ENCODE data around the gene ODAPH. TPM values are rescaled to one million over a fixed set of nuclear protein-coding genes. Genes with fewer than 3 reads are reported as not detected.
A peak's percentile ranks its signal among the peaks of the same experiment; 100 is the strongest.
"Not testable (repeated sequence)": the region's sequence is repeated elsewhere in the genome, so short reads cannot be mapped to it uniquely, and the experiment has no call there.

ODAPH gene
- not detected in 2 replicates for total RNA-seq
- long read RNA-seq: 0 reads

DNA sequence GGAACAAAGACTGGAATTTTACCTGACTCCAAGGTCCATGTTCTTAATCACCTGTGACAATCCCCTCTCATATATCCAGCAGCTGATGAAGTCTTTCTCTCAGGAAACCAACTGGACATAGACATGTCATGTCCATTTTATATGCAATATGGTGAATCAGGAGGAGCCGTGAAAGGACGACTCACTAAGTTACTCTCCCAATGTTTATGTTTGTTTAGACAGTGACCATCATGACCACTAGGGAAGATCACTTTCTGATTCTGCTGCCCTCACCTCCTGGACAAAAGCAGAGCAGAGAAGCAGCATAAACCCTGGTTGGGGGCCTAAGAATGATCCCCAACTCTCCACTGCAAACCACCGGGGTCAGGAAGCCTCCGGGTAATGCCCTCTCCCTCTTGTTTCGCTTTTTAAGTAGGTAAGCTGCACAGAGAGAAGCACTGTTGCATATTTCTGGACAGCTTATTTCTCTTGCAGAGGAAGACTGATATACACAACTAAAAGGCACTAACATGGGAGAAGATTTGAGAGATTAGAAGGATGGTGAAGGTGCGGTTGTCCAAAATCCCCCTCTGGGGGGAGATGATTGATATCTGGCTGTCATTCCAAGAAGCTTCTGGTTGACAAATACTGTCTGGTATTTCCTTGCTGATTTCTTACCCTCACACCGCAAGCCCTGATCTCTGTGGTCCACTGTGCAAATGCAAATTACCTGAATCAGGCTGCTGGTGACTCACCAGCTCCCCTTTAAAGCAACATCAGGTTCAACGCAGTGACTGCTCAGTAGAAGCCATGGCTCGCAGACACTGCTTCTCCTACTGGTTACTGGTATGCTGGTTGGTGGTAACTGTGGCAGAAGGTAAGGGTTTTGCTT, at the start of gene ODAPH:
Gene ODAPH (plus strand): TSS at position 773 of the 871 bp plus-strand sequence. CDS start 17 bp downstream, at position 790.
- Mint-ChIP-seq H3K27ac (no peak within 1 kb of the TSS), H3K36me3 (ENCODE audit: insufficient read depth) (no peaks in the 10 kb centered on the region), H3K27me3 (peaks cover 12% of the 10 kb centered on the region), H3K9me3 (ENCODE audit: low read depth) (no peaks in the 10 kb centered on the region), H3K4me1 (ENCODE audit: low read depth) (peaks cover 7% of the 10 kb centered on the region), H3K4me3 (ENCODE audit: low read depth) (no peak within 1 kb of the TSS)
- TF ChIP-seq, protein P1, sequence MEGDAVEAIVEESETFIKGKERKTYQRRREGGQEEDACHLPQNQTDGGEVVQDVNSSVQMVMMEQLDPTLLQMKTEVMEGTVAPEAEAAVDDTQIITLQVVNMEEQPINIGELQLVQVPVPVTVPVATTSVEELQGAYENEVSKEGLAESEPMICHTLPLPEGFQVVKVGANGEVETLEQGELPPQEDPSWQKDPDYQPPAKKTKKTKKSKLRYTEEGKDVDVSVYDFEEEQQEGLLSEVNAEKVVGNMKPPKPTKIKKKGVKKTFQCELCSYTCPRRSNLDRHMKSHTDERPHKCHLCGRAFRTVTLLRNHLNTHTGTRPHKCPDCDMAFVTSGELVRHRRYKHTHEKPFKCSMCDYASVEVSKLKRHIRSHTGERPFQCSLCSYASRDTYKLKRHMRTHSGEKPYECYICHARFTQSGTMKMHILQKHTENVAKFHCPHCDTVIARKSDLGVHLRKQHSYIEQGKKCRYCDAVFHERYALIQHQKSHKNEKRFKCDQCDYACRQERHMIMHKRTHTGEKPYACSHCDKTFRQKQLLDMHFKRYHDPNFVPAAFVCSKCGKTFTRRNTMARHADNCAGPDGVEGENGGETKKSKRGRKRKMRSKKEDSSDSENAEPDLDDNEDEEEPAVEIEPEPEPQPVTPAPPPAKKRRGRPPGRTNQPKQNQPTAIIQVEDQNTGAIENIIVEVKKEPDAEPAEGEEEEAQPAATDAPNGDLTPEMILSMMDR (IDR thresholded peaks at IDR 0.05; ENCODE audit: unreplicated experiment): peak; percentile 34
- no peak for DNase-seq (ENCODE audit: low spot score, unreplicated experiment)

DNA sequence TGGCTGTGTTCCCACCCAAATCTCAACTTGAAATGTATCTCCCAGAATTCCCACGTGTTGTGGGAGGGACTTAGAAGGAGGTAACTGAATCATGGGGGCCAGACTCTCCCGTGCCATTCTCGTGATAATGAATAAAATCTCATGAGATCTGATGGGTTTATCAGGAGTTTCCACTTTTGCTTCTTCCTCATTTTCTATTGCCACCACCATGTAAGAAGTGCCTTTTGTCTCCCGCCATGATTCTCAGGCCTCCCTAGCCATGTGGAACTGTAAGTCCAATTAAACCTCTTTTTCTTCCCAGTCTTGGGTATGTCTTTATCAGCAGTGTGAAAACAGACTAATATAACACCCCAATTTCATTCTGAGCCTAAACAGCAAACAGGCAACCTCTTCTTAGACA, 46.3 kb upstream of the ODAPH start:
- not testable (repeated sequence) for H3K27ac Mint-ChIP-seq; DNase-seq (ENCODE audit: low spot score, unreplicated experiment); H3K9me3 Mint-ChIP-seq (ENCODE audit: low read depth); H3K4me3 Mint-ChIP-seq (ENCODE audit: low read depth); H3K27me3 Mint-ChIP-seq
- peaks cover 13% of the 10 kb centered on the region for H3K36me3 Mint-ChIP-seq (ENCODE audit: insufficient read depth)
- H3K4me1 Mint-ChIP-seq (ENCODE audit: low read depth): peaks cover 28% of the 10 kb centered on the region

DNA sequence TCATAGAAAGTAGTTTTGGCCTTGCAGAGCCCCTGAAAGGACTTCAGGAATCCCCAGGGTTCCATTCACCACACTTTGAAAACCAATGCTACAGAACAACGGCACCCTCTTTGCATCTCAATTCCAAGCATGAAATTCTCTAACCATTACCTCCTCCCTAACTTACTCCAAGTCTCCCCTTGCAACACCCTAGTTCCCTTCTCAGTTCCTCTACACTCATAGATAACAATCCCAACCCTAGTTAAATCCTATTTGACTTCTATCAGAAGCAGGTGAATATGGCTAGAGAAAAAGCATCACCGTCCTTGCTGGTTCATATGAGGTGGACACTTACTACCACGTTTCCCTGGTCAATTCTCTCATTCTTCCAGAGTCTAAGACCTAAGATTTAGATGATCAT, 44.0 kb upstream of the ODAPH start:
- no peaks in the 10 kb centered on the region for H3K27me3 Mint-ChIP-seq
- DNase-seq (ENCODE audit: low spot score, unreplicated experiment): no peak
- H3K27ac Mint-ChIP-seq: no peak overlapping the region
- peaks cover 10% of the 10 kb centered on the region for H3K36me3 Mint-ChIP-seq (ENCODE audit: insufficient read depth)
- TF ChIP-seq, protein P1 (IDR thresholded peaks at IDR 0.05; ENCODE audit: unreplicated experiment): no peak
- peaks cover 5% of the 10 kb centered on the region for H3K9me3 Mint-ChIP-seq (ENCODE audit: low read depth)
- no peak overlapping the region for H3K4me3 Mint-ChIP-seq (ENCODE audit: low read depth)
- peaks cover 15% of the 10 kb centered on the region for H3K4me1 Mint-ChIP-seq (ENCODE audit: low read depth)

- TF ChIP-seq, protein P1 (IDR thresholded peaks at IDR 0.05; ENCODE audit: unreplicated experiment): no peak
- peak overlapping the region; percentile 94 for H3K27ac Mint-ChIP-seq
- DNase-seq (ENCODE audit: low spot score, unreplicated experiment): no peak
Measured at GRCh38 chr4:75512386-75513211, 43.3 kb upstream of the ODAPH start.

GRCh38 chr4:75513526-75514130, 42.2 kb upstream of the ODAPH start:
- TF ChIP-seq, protein P1 (IDR thresholded peaks at IDR 0.05; ENCODE audit: unreplicated experiment): no peak
- H3K36me3 Mint-ChIP-seq (ENCODE audit: insufficient read depth): peaks cover 16% of the 10 kb centered on the region
- peaks cover 15% of the 10 kb centered on the region for H3K4me1 Mint-ChIP-seq (ENCODE audit: low read depth)
- DNase-seq (ENCODE audit: low spot score, unreplicated experiment): no peak
- no peak overlapping the region for H3K4me3 Mint-ChIP-seq (ENCODE audit: low read depth)
- peaks cover 5% of the 10 kb centered on the region for H3K9me3 Mint-ChIP-seq (ENCODE audit: low read depth)
- H3K27me3 Mint-ChIP-seq: no peaks in the 10 kb centered on the region
- peak overlapping the region; percentile 97 for H3K27ac Mint-ChIP-seq

More at GRCh38 chr4:75512386-75513211, 43.3 kb upstream of the ODAPH start:
- peaks cover 15% of the 10 kb centered on the region for H3K4me1 Mint-ChIP-seq (ENCODE audit: low read depth)
- no peak overlapping the region for H3K4me3 Mint-ChIP-seq (ENCODE audit: low read depth)
- no peaks in the 10 kb centered on the region for H3K27me3 Mint-ChIP-seq
- peaks cover 13% of the 10 kb centered on the region for H3K36me3 Mint-ChIP-seq (ENCODE audit: insufficient read depth)
- peaks cover 5% of the 10 kb centered on the region for H3K9me3 Mint-ChIP-seq (ENCODE audit: low read depth)

All from progenitor cell of endocrine pancreas (in vitro differentiated cells).